NB4 (cell line): ENCODE measurements around the gene ZNF524.

Experiments used
- DNase-seq: peaks from one replicate; pipeline ENCODE4 v3.0.0; 2010; ENCODE audit warnings: low read depth
- H3K4me3 ChIP-seq: one replicate; pipeline ENCODE4 v1.5.1; 2011; ENCODE audit warnings: mild to moderate bottlenecking, low read depth, low read length, moderate library complexity
- MYC ChIP-seq: IDR thresholded peaks from 2 replicates; pipeline ENCODE4 v1.6.1; 2011; ENCODE audit warnings: low read depth, low read length
- POLR2A ChIP-seq: IDR thresholded peaks from 2 replicates; pipeline ENCODE4 v1.6.1; 2011; ENCODE audit warnings: mild to moderate bottlenecking; ENCODE audit not compliant: insufficient read length; ENCODE audit errors: extremely low read depth
- TF ChIP-seq, protein P1 (sequence below): IDR thresholded peaks from 2 replicates; pipeline ENCODE4 v1.6.1; 2011; ENCODE audit warnings: low read depth, low read length
- TF ChIP-seq, protein P2 (sequence below): IDR thresholded peaks from one replicate; pipeline ENCODE4 v1.5.1; 2012; ENCODE audit warnings: low read depth, low read length

ZNF524 gene

DNA sequence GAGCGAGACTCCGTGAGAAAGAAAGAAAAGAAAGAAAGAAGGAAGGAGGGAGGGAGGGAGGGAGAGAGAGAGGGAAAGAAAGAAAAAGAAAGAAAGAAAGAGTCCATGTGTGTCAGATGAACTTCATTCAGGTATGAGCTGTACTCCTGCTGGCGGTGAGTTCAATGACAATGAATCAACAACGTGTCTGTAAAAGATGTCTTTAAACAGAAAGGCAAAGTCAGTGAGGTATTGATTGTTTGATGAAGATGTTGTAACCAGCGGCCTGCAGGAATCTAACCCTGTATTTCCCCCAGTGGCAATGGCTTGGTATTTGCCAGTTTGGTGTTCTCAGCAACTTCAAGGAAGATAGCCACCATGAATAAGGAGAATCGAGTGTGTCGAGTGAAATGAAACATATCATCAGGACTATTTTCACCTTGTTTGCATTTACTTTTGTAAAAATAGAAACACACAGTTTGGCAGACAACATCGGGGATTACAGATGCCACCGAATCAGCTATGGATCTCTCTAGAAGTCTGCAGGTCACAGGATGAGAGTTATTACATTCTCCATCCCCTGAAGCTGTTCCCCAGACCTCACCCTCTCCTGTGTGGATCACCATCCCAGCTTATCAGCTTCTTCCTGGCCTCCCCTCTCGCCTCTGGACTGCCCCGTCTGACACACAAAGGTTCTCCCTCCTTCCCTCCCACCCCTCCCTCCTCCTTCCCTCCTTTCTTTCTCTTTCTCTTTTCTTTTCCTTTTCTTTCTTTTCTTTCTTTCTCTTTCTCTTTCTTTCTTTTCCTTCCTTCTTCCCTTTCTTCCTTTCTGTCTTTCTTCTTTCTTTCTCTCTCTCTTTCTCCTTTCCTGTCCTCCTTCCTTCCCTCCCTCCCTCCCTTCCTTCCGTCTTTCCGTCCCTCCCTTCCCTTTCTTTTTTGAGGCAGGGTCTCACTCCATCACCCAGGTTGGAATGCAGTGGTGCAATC, 46.6 kb upstream of the ZNF524 start:
- no peak for DNase-seq
- no peak for TF ChIP-seq MYC
- TF ChIP-seq, protein P1, sequence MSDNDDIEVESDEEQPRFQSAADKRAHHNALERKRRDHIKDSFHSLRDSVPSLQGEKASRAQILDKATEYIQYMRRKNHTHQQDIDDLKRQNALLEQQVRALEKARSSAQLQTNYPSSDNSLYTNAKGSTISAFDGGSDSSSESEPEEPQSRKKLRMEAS, result no peak
- TF ChIP-seq, protein P2, sequence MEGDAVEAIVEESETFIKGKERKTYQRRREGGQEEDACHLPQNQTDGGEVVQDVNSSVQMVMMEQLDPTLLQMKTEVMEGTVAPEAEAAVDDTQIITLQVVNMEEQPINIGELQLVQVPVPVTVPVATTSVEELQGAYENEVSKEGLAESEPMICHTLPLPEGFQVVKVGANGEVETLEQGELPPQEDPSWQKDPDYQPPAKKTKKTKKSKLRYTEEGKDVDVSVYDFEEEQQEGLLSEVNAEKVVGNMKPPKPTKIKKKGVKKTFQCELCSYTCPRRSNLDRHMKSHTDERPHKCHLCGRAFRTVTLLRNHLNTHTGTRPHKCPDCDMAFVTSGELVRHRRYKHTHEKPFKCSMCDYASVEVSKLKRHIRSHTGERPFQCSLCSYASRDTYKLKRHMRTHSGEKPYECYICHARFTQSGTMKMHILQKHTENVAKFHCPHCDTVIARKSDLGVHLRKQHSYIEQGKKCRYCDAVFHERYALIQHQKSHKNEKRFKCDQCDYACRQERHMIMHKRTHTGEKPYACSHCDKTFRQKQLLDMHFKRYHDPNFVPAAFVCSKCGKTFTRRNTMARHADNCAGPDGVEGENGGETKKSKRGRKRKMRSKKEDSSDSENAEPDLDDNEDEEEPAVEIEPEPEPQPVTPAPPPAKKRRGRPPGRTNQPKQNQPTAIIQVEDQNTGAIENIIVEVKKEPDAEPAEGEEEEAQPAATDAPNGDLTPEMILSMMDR, result no peak
- TF ChIP-seq POLR2A, result no peak
- H3K4me3 ChIP-seq, result no peak overlapping the region

DNA sequence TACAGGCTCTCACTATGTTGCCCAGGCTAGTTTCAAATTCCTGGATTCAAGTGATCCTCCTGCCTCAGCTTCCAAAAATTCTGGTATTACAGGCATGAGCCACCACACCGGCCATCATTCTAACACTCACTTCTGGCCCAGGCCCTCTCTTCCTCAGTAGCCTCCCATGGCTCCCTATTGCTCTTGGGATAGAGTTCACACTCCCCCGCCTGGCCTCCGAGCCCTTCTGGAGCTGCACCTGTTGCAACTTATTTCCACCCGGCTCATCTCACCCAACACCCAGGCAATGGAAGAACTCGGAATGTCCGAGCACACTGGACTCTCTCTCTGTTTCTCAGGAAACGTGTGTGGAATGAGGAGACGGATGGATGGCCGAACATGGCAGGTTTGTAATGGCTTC, 45.8 kb upstream of the ZNF524 start:
- no peak overlapping the region for H3K4me3 ChIP-seq
- TF ChIP-seq, protein P2, result no peak
- TF ChIP-seq, protein P1, result no peak
- no peak for TF ChIP-seq MYC
- no peak for TF ChIP-seq POLR2A
- no peak for DNase-seq

DNA sequence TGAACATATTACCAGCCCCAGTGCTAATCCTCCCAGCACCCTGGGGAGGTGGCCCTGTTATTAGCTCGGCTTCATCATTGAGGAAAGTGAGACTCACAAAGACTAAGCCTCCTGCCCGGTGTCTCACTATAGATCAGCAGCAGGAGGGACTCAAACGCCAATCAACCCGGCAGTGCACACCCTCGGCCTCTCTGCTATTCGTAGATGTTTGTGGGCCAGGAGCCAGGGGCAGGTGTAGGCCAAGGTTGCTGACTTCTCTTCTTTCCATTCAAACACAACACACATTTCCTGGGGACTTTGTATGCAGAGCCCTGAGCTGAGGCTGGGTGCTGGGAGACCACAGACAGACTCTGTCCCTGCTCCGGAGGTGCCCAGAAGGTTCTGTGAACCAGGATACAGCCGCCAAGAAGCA, 45.3 kb upstream of the ZNF524 start:
- no peak overlapping the region for H3K4me3 ChIP-seq
- DNase-seq, result no peak
- TF ChIP-seq, protein P2, result no peak
- TF ChIP-seq, protein P1, result no peak
- no peak for TF ChIP-seq MYC
- no peak for TF ChIP-seq POLR2A

DNA sequence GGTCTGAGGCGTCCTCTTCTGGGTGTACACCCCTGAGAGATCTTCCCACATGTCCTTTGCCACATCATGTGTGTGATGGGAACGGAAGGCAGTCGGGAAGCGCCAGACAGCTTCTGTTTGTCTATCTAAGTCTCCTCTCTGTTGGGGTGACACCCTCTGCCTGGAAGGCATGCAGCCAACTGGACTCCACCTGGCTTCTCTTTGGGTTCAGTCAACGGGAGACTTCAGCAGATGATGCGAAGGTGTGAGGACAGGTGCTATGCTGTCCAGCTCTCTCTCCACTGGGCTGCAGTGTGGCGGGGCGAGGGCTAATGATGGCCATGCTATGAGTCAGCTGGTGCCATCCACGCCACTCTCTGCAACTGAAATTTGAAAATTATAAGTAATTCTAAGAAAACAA, 40.4 kb upstream of the ZNF524 start:
- no peak for DNase-seq
- TF ChIP-seq POLR2A (no peak), MYC (no peak)
- TF ChIP-seq, protein P1, result no peak
- TF ChIP-seq, protein P2, result no peak
- no peak overlapping the region for H3K4me3 ChIP-seq

DNA sequence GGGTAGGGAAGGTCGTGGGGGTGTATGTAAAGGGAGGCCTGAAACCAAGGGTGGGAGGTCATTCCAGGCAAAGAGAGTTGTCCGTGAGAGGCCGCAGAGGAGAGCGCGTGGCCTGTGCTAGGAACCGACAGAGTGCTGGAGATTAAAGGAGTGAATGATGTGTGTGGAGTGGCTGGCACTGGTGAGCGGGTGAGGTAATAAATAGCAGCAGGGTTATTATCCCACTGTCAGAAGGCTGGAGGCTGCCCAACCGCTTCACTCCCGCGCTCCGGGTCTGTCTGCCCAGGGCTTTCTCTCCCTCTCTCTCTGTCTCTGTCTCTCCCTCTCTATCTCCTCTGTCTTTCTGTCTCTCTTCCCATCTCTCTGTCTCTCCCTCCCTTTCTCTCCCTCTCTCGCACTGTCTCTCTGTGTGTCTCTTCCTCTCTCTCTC, 36.8 kb upstream of the ZNF524 start:
- DNase-seq, result no peak
- TF ChIP-seq MYC, result no peak
- TF ChIP-seq, protein P1, result no peak
- TF ChIP-seq, protein P2, result no peak
- no peak for TF ChIP-seq POLR2A
- no peak overlapping the region for H3K4me3 ChIP-seq

DNA sequence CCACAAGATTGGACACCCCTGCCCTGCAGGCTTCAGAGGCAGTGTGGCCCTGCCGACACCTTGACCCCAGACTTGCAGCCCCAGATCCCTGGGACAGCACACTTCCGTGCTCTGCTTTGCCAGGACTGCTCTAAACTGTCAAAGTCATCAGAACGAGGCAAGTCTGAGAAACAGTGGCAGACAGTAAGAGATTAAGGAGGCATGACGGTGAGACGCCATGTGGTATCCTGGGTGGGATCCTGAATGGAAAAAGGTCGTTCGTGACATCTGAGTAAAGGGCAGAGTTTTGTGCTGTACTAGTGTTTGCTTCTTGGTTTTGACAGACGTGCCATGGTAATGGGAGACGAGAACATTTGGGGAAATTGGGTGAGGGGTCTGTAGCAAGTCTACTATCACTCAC, 33.3 kb upstream of the ZNF524 start:
- no peak overlapping the region for H3K4me3 ChIP-seq
- no peak for DNase-seq
- no peak for TF ChIP-seq MYC
- TF ChIP-seq, protein P1, result no peak
